Hepatocyte (in vitro differentiated cells): ENCODE measurements around the gene MLXIP.

Experiments
- EZH2 ChIP-seq: fragments of 200-600 bp; sonication (generic); IDR thresholded peaks from 2 replicates; pipeline ENCODE4 v1.6.1; 2016; ENCODE audit warnings: antibody characterized with exemption, mild to moderate bottlenecking, borderline replicate concordance
- EZH2phosphoT487 ChIP-seq: fragments of 200-600 bp; sonication (generic); IDR thresholded peaks from one replicate; pipeline ENCODE4 v1.6.1; 2018; ENCODE audit warnings: antibody characterized with exemption, mild to moderate bottlenecking, low read depth, moderate library complexity; ENCODE audit not compliant: unreplicated experiment, severe bottlenecking
- TF ChIP-seq, protein P1 (sequence below): fragments of 200-600 bp; sonication (generic); IDR thresholded peaks from 2 replicates; pipeline ENCODE4 v1.5.1; 2016; ENCODE audit warnings: antibody characterized with exemption, mild to moderate bottlenecking; ENCODE audit not compliant: poor library complexity

- TF ChIP-seq, protein P1, sequence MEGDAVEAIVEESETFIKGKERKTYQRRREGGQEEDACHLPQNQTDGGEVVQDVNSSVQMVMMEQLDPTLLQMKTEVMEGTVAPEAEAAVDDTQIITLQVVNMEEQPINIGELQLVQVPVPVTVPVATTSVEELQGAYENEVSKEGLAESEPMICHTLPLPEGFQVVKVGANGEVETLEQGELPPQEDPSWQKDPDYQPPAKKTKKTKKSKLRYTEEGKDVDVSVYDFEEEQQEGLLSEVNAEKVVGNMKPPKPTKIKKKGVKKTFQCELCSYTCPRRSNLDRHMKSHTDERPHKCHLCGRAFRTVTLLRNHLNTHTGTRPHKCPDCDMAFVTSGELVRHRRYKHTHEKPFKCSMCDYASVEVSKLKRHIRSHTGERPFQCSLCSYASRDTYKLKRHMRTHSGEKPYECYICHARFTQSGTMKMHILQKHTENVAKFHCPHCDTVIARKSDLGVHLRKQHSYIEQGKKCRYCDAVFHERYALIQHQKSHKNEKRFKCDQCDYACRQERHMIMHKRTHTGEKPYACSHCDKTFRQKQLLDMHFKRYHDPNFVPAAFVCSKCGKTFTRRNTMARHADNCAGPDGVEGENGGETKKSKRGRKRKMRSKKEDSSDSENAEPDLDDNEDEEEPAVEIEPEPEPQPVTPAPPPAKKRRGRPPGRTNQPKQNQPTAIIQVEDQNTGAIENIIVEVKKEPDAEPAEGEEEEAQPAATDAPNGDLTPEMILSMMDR, result no peak
- TF ChIP-seq EZH2, result no peak
- TF ChIP-seq EZH2phosphoT487, result no peak
Observed at GRCh38 chr12:122185079-122185478, 106.5 kb downstream of the MLXIP start.
